ENCODE data around the gene UFD1.

UFD1 gene

GRCh38 chr22:19406846-19407245 is 72.1 kb downstream of the UFD1 start:
- H3K27me3 Mint-ChIP-seq (ENCODE audit: low read depth, poor library complexity): no peaks in the 10 kb centered on the region
- peaks cover 61% of the 10 kb centered on the region for H3K36me3 Mint-ChIP-seq (ENCODE audit: low read depth)
- H3K4me3 Mint-ChIP-seq: no peak overlapping the region
- no peaks in the 10 kb centered on the region for H3K9me3 Mint-ChIP-seq
- no peaks in the 10 kb centered on the region for H3K4me1 Mint-ChIP-seq
- no peak for DNase-seq
- TF ChIP-seq CTCF (IDR thresholded peaks at IDR 0.05): no peak
- H3K27ac Mint-ChIP-seq: no peak overlapping the region

- Mint-ChIP-seq H3K27me3 (ENCODE audit: low read depth, poor library complexity) (peaks cover 1% of the 10 kb centered on the region), H3K27ac (peak overlapping the region; percentile 49), H3K36me3 (ENCODE audit: low read depth) (peaks cover 61% of the 10 kb centered on the region), H3K9me3 (no peaks in the 10 kb centered on the region), H3K4me3 (no peak overlapping the region), H3K4me1 (no peaks in the 10 kb centered on the region)
- TF ChIP-seq CTCF (IDR thresholded peaks at IDR 0.05): no peak
- no peak for DNase-seq
Observed at GRCh38 chr22:19406281-19406811, 72.6 kb downstream of the UFD1 start.

- Mint-ChIP-seq H3K27me3 (ENCODE audit: low read depth, poor library complexity) (peaks cover 2% of the 10 kb centered on the region), H3K4me3 (no peak overlapping the region), H3K36me3 (ENCODE audit: low read depth) (peaks cover 66% of the 10 kb centered on the region), H3K9me3 (no peaks in the 10 kb centered on the region), H3K27ac (no peak overlapping the region), H3K4me1 (no peaks in the 10 kb centered on the region)
- TF ChIP-seq CTCF (IDR thresholded peaks at IDR 0.05): no peak
- no peak for DNase-seq
Observed at GRCh38 chr22:19405652-19406051, 73.3 kb downstream of the UFD1 start.

- DNase-seq: no peak
- no peaks in the 10 kb centered on the region for H3K4me1 Mint-ChIP-seq
- no peak for TF ChIP-seq CTCF (IDR thresholded peaks at IDR 0.05)
- peaks cover 64% of the 10 kb centered on the region for H3K36me3 Mint-ChIP-seq (ENCODE audit: low read depth)
- peaks cover 2% of the 10 kb centered on the region for H3K27me3 Mint-ChIP-seq (ENCODE audit: low read depth, poor library complexity)
- no peak overlapping the region for H3K4me3 Mint-ChIP-seq
- H3K27ac Mint-ChIP-seq: no peak overlapping the region
- H3K9me3 Mint-ChIP-seq: no peaks in the 10 kb centered on the region
Observed at GRCh38 chr22:19405133-19405532, 73.9 kb downstream of the UFD1 start.

- no peak overlapping the region for H3K4me3 Mint-ChIP-seq
- peaks cover 2% of the 10 kb centered on the region for H3K27me3 Mint-ChIP-seq (ENCODE audit: low read depth, poor library complexity)
- no peaks in the 10 kb centered on the region for H3K9me3 Mint-ChIP-seq
- H3K27ac Mint-ChIP-seq: no peak overlapping the region
- TF ChIP-seq CTCF (IDR thresholded peaks at IDR 0.05): no peak
- no peaks in the 10 kb centered on the region for H3K4me1 Mint-ChIP-seq
- H3K36me3 Mint-ChIP-seq (ENCODE audit: low read depth): peaks cover 60% of the 10 kb centered on the region
- no peak for DNase-seq
Observed at GRCh38 chr22:19404676-19405075, 74.3 kb downstream of the UFD1 start.

GRCh38 chr22:19402642-19403191 is 76.3 kb downstream of the UFD1 start:
- no peak for DNase-seq
- Mint-ChIP-seq H3K9me3 (no peaks in the 10 kb centered on the region), H3K27ac (no peak overlapping the region), H3K4me3 (no peak overlapping the region), H3K27me3 (ENCODE audit: low read depth, poor library complexity) (peaks cover 2% of the 10 kb centered on the region), H3K36me3 (ENCODE audit: low read depth) (peaks cover 51% of the 10 kb centered on the region), H3K4me1 (no peaks in the 10 kb centered on the region)
- TF ChIP-seq CTCF (IDR thresholded peaks at IDR 0.05): no peak

Measured in nephron progenitor cell (in vitro differentiated cells).